HG02885 (cell line): ENCODE results near the gene NPHP4.
"Not testable (repeated sequence)": the region's sequence is repeated elsewhere in the genome, so short reads cannot be mapped to it uniquely, and the experiment has no call there.

Experiments used
- ATAC-seq: cut with Tn5 transposase; IDR thresholded peaks from one replicate; pipeline ENCODE4 v1.9.1; 2021; ENCODE audit warnings: mild to moderate bottlenecking; ENCODE audit not compliant: unreplicated experiment, poor library complexity

Gene NPHP4

DNA sequence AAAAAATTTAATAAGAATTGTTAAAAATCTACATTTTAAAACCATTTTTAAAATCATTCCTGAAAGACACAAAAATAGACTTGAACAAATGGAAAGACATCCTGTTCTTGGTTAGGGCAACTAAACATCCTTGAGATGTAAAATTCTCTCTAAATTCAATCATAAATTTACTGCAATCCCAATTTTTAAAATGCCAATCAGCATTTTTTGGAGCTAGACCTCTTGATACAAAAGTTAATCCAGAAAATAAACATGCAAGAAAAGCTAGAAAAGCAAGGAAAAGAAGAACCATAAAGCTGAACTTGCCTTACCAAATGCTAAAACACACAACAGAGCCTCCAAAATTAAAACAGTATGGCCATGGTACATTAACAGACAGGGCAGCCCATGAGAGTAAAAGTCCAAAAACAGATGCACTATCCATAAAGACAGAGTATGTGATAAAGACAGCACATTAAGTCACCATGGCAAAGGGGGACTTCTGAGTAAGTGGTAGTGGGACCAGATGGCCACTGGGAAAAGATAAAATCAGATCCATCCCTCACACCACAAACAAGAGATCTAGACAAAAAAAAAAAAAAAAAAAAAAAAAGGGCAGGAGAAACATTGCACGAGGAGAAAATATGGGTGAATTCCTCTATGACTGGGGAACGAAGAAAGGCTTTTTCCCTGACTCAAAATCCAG lies 51.4 kb downstream of the NPHP4 start:
- ATAC-seq: no peak

DNA sequence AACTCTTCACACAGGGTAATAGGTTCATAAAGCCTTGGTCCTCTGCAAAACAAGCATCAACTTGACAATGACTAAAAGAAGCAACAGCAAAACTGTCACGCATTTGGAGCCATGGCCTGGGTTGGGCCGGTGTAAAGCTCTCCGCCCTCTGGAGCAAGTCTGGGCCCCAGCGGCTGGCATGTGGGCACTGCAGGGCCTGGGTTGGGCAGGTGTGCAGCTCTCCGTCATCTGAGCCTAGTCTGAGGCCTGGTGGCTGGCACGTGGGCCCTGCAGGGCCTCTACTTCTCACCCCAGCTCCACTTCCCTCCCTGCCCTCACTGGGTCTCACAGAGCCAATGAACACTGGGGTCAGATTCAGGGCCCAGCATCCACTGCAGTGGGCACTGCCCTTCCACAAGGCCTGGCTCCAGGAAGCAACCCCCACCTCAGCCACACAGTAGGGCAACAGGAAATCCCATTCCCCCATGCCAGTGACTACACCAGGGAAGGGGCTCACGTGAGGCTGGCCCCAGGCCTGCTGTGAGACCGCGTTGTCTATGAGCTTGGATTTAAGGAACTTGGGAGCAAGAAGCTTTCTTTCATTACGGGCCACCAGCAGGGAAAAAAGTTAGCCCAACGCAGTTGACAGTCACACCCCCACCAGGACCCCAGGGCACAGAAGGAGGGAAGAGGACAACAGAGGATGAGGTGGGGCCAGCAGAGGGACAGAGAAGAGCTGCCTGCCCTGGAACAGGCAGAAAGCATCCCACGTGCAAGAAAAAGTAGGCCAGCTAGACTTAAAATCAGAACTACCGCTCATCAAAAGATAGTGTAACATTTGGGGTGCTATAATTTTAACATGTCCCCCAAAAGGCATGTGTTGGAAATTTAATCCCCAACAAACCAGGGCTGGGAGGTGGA lies 52.7 kb downstream of the NPHP4 start:
- no peak for ATAC-seq

DNA sequence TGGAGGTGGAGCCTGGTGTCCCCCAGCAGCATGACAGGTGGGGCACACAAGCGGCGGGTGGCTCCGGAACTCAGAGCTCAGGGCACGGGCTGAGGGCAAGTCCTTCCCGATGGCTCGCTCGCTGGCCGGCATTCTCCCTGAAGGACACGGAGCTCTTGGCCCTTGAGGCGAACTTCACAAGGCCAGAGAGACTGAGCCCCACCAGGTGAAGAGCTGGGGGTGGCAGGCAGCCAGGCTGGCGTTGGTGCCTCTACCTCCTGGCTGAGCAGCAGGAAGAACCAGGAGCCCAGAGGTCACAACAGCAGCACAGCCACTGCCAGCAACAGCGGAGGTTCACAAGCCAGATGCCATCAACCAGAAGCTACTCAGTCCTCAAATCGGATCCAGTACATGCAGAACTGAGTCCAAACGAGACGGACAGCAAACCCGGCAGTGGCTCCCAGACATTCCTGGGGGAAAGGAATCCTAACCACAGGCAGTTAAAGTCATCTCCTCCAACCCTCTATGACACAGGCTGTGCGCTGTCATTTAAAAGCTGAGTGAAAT lies 54.1 kb downstream of the NPHP4 start:
- no peak for ATAC-seq

DNA sequence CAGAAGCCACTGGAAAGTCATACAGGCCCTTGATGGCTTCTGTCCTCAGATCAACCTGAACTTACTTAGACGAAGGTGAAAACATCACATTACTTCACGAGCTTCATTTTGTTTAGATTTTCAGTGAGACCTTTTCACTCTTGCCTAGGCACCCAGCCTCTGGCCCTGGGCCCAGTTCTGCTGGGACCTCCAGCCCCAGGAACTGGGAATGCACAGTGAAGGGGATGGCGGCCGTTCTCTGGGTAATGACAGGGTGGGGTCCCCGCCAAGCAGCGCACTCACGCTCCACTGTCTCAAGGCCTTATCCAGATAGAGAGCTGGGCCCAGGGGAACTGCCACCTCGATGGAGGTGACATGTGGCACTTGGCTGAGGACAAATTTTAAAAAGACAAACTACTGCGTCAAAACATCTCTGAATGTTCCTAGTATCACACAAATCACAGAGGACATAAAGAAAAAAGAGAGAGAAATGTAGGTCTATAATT lies 54.8 kb downstream of the NPHP4 start:
- no peak for ATAC-seq

DNA sequence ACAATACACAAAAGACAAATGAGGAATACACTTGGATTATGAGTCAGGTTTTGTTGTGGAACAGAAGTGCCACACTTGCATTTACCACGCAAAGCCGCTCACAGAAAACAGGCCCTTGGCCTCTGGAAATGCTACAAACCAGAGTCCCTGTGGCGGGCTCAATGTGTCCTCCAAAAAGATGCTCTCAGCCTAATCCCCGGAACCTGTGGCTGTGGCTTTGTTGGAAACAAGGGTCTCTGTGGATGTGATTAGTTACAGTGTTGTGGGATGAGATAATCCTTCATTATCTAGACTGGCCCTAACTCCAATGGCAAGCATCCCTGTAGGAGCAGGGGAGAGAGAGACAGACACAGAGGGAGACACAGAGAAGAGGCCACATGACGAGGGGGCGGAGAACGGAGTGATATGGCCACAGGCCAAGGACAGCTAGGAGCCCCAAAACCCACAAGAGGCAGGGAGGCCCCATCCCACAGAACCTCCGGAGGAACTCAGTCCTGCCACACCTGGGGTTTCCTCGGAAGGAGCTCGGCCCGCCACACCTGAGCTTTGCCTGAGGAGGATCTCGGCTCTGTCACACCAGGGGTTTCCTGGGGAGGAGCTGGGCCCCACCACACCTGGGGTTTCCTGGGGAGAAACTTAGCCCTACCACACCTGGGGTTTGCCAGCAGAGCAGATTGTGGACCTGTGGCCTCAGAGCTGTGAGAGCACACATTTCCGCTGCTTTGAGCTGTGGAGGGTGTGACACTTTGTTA lies 55.4 kb downstream of the NPHP4 start:
- ATAC-seq: no peak

DNA sequence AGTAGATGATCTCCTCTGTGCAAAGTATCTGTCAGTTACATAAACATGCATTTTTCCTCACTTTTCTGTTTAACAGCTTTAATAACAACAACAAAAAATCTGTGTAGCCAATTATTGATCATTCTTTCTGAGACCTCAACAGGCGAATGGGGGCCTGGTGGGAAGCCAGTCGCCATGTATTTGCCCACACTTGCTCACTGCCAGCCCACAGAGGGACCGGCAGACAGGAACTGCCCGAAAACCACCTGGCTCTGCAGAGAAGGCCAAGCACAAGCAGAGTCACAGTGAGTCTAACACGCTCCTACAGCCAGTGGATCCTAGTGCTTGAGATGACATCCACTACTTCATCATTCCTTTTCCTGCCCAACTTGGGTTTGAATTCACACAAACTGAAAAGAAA lies 56.1 kb downstream of the NPHP4 start:
- ATAC-seq: no peak

DNA sequence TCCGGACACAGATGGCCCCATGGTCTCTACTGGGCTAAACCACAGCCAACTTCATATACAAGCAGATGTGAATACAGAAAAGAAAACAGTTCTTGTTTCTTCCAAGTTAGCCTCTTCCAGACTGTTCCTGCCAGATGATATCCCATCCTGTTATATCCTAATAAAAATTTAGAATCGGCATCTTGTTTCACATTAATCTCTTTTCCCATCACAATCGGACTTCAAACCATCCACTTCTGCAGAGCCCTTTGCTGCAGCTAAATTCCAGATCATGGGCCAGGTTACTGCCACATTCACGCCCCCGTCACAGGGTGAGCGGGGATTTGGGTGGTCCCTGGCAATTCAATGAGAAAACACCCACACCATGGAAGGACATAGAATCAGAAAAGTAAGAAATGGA lies 57.2 kb downstream of the NPHP4 start:
- no peak for ATAC-seq

DNA sequence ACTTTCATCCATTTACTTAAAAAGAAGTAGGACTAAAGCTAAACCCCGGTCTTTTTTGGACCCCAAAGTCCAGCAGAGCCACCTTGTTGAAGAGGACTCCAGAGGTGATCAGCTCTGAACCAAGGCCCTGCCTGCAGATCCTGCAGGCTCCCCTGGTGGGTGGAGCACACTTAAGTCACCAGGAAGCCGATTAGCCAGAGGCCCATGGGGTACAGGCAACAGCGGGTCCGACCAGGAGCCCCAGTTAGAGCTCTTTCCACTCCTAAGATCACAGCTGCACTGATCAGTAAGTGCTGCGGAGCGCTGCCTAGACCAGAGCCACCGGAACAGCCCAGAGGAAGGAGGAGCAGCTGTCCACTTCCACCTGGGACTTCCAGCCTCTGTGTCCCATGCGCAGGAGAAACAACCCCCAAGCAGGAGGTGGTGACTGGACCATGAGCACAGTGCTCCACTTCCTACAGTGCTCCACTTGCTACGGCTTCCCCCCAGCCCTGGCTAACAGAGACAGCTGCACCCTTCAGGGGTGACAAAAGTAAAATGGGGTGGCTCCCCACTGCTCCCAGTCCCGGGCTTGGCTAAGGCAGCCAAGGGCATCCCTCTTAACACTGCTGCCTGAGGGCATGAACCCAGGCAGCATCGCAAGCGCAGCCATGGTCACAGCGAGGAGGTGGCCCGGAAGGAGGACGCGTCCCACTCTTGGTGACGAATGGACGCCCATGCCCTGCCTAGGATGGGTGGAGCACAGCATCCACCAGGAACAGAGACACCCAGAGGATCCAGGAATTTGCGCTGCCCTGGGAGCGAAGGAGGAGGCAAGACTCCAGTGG lies 58.0 kb downstream of the NPHP4 start:
- ATAC-seq: no peak

DNA sequence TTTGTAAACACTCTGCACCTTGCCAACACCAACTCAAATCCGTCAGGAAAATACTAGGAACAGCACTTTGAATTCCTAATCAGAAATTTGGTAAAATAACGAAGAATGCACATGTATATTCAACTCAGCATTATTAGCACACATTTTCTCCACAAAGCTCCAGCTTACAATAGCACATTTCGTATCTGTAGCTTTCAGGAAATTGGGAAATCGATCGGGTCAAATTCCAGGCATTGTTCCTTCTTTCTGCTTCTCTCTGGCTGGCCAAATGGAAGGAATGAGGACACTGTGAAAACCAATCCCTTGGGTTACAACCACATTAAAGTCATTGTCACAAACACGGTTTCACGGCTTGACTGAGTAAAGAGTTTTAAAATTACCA lies 58.6 kb downstream of the NPHP4 start:
- no peak for ATAC-seq

DNA sequence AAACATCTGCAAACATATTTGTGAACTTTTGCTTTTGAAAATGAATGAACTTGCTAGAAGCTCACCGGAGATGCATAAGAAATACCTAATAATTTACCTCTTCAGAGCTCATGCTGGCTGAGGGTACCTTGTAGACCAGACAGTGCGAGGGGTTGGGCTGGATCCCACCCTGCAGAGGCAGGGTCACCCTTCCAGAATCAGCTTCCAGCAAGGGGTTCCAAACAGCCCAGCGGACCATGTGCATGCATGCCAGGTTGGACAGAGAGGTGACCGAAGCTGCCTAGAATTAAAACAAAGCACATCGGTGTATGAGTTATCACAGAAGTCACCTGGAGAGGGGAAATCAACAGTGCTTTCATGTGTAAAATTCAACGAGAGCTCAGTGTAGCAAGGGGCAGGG lies 59.2 kb downstream of the NPHP4 start:
- no peak for ATAC-seq

DNA sequence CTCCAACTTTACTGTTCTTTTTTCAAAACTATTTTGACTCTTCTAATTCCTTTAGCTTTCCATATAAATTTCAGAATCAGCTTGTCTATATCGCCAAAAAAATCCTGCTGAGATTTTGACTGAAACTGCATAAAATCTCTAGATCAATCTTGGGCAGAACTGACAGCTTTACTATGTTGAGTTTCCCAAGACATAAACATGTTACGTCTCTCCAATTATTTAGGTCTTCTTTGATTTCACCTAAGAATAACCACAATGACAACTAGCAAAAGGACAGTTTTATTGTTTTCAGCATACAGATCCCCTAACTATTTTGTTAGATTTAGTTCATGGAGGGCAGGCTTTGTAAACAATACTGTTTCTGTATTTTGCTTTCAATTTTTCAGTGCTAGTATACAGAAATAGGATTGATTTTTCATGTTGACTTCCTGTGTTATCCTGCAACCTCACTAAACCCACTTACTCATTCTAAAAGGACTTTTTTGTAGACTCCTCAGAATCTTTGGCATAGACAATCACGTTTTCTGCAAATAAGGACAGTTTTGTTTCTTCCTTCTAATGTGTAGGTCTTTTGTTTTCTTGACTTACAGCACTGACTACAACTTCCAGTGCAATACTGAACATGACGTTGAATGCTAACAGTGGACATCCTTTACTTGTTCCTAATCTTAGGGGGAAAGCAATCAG lies 63.4 kb downstream of the NPHP4 start:
- ATAC-seq: no peak

DNA sequence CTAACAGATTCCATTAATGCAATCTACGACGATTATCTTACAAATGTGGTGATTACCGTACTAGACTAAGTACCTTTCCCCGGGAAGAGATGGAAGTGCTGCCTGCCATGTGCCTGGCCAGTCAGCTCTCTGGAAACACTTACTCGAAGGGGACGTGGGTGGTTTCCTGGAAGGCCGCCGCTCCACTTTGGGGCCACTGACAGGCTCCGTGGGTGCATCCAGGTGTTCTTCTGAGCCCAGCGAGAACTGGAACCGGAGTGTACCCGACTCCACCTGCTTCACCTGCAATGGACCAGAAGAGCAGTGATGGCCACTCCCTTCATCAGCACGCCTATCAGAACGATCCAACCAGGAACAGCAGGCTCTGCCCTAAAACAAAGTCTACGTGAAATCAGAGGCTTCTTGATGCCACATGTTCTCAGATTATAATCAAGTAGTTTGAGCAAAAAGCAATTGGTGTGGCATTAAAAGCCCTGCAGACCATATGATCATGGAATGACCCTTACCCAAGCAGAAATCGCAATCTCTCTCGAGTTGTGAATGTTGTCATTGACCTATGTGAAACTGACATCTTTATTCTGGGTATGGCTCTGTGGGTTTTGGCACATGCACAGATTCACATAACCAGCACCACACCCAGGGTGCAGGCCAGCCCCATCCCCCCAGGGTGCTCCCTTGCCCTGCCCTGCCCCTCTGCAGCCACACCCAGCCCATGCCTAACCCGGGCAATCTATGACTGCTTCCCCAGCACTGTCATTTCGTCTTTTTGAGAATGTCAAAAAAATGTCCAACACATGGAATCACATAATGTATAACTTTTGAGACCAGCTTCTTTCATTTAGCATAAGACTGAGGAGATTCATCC lies 64.5 kb downstream of the NPHP4 start:
- ATAC-seq: no peak

DNA sequence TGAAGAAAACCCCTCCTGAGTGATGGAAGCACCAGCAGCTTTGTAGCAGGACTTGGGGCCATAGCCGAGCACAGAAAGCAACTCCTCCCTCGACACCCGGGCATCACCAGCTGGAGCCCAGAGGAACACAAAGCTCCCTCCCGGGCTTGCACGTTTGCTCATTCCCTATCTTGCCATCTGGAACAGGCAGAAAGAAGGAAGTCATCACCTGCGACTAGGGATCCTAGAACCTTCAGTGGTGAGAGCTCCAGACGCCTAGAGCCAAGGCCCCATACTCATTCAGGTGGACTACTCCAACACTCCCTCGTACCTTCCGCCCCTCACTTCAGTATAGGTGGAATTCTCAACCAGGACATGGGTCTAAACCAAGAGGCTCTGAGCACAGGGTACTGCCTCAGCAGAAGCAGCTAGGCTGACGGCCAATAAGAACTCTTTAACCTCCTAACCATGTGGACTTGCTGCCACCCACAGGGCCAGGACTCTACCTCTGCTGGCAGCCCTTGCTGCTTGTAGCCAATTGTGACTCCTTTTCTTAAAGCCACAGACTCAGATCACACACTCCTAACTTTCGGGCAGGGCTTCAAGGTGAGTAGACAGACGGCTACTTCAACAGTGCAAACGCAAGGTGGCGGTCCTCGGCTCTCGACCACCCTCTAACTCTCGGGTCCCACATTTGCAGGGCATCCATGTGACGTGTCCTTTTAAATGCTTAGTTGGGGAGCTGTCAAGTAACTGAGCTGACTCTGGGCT lies 65.4 kb downstream of the NPHP4 start:
- ATAC-seq: no peak

DNA sequence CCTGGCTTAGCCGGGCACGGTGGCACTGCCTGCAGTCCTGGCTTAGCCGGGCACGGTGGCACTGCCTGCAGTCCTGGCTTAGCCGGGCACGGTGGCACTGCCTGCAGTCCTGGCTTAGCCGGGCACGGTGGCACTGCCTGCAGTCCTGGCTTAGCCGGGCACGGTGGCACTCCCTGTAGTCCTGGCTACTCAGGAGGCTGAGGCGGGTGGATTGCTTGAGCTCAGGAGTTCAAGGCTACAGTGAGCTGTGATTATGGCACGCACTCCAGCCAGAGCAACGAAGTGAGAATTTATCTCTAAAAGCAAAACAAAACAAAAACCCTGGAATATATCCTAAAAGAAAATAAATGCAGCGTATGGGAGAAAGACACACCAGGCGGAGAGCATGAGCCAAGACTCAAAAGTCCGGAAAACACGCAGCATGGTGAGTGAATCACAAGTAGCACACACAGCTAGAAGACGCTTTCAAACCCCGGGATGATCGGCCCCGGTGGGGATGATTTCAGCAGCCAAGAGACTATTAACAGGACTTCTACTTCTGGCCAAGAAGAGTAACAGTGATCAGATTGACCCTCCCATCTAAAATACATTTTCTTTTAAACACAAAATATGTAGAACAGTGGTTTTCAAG lies 69.4 kb downstream of the NPHP4 start:
- ATAC-seq: not testable (repeated sequence)

DNA sequence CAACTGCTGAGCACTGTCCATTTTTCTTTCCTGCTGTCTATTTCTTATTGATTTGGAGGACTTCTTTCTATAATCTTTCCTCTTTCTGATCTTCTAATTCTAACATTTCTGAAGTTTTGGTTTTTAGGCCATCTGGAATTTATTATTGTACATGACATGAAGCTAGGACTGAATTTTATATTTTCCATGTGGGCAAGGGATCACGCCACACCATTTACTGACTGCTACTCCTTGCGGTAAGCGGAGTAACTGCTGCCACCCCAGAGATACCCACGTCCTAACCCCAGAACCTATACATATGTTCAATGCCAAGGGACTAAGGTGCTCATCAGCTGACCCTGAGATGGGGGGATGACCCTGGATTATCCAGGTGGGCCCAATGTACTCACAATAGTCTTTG lies 70.6 kb downstream of the NPHP4 start:
- ATAC-seq: no peak

DNA sequence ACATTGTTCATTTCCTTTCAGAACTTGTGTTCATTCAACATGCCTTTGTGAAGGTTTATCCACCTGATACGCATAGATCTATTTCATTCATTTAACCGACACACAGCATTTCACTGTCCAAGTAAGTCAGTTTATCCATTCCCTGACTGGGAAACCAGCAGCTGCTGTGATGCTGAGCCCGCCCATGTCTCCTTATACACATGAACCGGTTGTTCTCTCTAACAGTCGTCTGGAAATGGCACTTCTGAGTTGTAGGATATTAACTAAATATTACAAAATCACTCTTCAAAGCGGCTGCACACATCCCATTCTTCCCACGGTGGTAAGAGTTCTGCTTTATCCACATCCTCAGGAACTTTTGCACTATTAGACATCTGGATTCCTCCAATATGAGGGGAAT lies 71.1 kb downstream of the NPHP4 start:
- no peak for ATAC-seq

DNA sequence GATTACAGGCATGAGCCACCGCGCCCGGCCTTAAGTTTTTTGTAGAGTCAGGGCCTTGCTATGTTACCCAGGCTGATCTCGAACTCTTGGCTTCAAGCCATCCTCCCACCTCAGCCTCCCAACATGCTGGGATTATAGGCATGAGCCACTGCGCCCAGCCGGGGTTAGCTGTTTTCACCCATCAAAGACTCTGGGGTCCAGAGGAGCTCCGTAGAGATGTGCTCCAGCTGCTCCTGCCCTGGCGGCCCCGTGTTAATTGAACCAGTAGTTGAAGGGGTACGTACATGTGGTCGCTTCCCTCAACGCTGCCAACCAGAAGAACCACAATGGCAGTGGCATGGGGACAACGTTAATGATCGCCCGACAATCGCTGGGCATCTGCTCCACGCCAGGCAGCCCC lies 72.0 kb downstream of the NPHP4 start:
- ATAC-seq: no peak
